Heart left ventricle (tissue), 13 donors: ENCODE results near the gene BMP5.

Source experiments
- POLR2A ChIP-seq, 2 donors: fragments of 450-650 bp; IDR thresholded peaks; one replicate each; pipeline ENCODE4 v1.6.1; 2017; ENCODE audit warnings: antibody characterized with exemption in 2 of 2, mild to moderate bottlenecking in 2 of 2, moderate library complexity in 2 of 2
- TF ChIP-seq, protein P1 (sequence below), 12 donors: fragments of 200-600 bp; sonication (generic) in 4 of 12; IDR thresholded peaks; one replicate each; pipeline versions ENCODE4 v1.5.0 to v1.8.0; 2018 to 2022; ENCODE audit warnings: antibody characterized with exemption in 12 of 12, mild to moderate bottlenecking in 5 of 12
- donor health status: ischemic (EF 13 %, LVEDD 7.1; RV severe dilation, severe dysfunction).
- donor health status: DM: no; HTN: yes; CAD: no.
- donor health status: DM: no; HTN: no; CAD: no.
- donor health status: ischemic (EF 25% LVEDD 6.9; RV normal size, moderate dysfunction).
- donor health status: ischemic (EF 25% LVEDD 5.7; RV mildly dilated, moderate dysfunction).
- donor health status: ischemic (EF 35%, LVEDD 5.7; RV mildly dilated, moderate dysfunction).
- donor health status: nonischemic (EF 11% LVEDD 7.7; RV severe dilation, severe dysfunction).
- donor health status: DM: yes; HTN: yes; CAD: no.
- donor health status: PGD.
- donor health status: ischemic (EF 29% LVEDD 5.4; RV normal size, mild dysfunction).
- donor health status: nonischemic (EF 23%, LVEDD 6.1; RV moderate dilation, normal function).

DNA sequence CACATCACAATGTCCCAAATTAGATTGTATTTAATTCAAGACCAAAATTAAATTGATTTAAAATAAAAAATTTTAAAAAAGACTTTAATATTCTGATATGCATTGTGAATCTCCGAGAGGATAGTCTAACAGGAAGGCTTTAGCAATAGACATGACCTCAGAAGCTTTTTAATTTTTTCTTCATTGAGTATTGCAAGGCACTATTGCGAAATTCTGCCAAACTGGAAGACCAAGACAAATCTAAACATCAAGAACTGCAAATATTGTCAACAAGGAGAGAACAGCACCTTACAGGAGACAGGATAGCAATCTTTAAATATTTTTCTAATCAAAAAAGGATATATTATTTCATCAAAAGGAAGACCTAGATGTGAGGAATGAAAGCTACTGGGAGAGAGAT, 56.9 kb downstream of the BMP5 start:
- TF ChIP-seq, protein P1, sequence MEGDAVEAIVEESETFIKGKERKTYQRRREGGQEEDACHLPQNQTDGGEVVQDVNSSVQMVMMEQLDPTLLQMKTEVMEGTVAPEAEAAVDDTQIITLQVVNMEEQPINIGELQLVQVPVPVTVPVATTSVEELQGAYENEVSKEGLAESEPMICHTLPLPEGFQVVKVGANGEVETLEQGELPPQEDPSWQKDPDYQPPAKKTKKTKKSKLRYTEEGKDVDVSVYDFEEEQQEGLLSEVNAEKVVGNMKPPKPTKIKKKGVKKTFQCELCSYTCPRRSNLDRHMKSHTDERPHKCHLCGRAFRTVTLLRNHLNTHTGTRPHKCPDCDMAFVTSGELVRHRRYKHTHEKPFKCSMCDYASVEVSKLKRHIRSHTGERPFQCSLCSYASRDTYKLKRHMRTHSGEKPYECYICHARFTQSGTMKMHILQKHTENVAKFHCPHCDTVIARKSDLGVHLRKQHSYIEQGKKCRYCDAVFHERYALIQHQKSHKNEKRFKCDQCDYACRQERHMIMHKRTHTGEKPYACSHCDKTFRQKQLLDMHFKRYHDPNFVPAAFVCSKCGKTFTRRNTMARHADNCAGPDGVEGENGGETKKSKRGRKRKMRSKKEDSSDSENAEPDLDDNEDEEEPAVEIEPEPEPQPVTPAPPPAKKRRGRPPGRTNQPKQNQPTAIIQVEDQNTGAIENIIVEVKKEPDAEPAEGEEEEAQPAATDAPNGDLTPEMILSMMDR (IDR thresholded peaks at IDR 0.05), result no peak
- TF ChIP-seq POLR2A (IDR thresholded peaks at IDR 0.05), result no peak
